Endothelial cell of umbilical vein (primary cell): ENCODE data around the gene BBS5.

Experiments used
- CTCF ChIP-seq, 2 donors: IDR thresholded peaks; 1 replicate in 1 of 2; 2 replicates in 1 of 2; pipeline ENCODE4 v1.5.1; 2011; ENCODE audit warnings: low read length in 2 of 2, mild to moderate bottlenecking in 2 of 2, moderate library complexity in 2 of 2, control low read depth in 1 of 2, inconsistent platforms in 1 of 2, low read depth in 1 of 2; ENCODE audit not compliant: insufficient read depth in 1 of 2; ENCODE audit errors: extremely low read depth in 1 of 2
- EZH2 ChIP-seq: IDR thresholded peaks from 2 replicates; pipeline ENCODE4 v1.6.1; 2012; ENCODE audit warnings: borderline replicate concordance, low read depth, mild to moderate bottlenecking, moderate library complexity, low read length, inconsistent platforms; ENCODE audit not compliant: severe bottlenecking
- GATA2 ChIP-seq: IDR thresholded peaks from 2 replicates; pipeline ENCODE4 v1.7.0; 2011; ENCODE audit warnings: low read depth, mild to moderate bottlenecking, moderate library complexity, mixed read lengths, low read length; ENCODE audit not compliant: insufficient read length, insufficient read depth
- JUN ChIP-seq: IDR thresholded peaks from 2 replicates; pipeline ENCODE4 v1.6.1; 2011; ENCODE audit warnings: borderline replicate concordance, low read depth; ENCODE audit not compliant: insufficient read length, insufficient read depth
- MAX ChIP-seq: IDR thresholded peaks from 2 replicates; pipeline ENCODE4 v1.6.1; 2011; ENCODE audit not compliant: insufficient read depth, insufficient read length
- MYC ChIP-seq: IDR thresholded peaks from one replicate; pipeline ENCODE4 v1.6.1; 2011; ENCODE audit warnings: mild to moderate bottlenecking, low read depth, low read length
- POLR2A ChIP-seq: IDR thresholded peaks from 2 replicates; pipeline ENCODE4 v1.6.1; 2012; ENCODE audit warnings: low read depth, mild to moderate bottlenecking, control low read depth, low read length
- POLR2AphosphoS5 ChIP-seq: IDR thresholded peaks from 2 replicates; pipeline ENCODE4 v1.6.1; 2012; ENCODE audit warnings: low read depth, mild to moderate bottlenecking, control low read depth, low read length, moderate library complexity; ENCODE audit not compliant: insufficient read depth

GRCh38 chr2:169478339-169478738 lies 955 bp upstream of the BBS5 start:
- TF ChIP-seq CTCF (IDR thresholded peaks at IDR 0.05; ENCODE audit: extremely low read depth in 1 of 2, insufficient read depth in 1 of 2, low read depth in 1 of 2, low read length in 2 of 2) (no peak), MYC (no peak), EZH2 (no peak), POLR2A (no peak), POLR2AphosphoS5 (no peak), GATA2 (no peak), MAX (no peak), JUN (peak; percentile 59)
